IPS DF 4.7 (cell line): Measurements from ENCODE around the gene DDX52.
A peak's percentile ranks its signal among the peaks of the same experiment; 100 is the strongest.

Experiments
- DNase-seq: peaks from one replicate; pipeline ENCODE4 v3.0.0-alpha.2; 2013; ENCODE audit warnings: low spot score; ENCODE audit errors: extremely low read depth

Gene DDX52

DNA sequence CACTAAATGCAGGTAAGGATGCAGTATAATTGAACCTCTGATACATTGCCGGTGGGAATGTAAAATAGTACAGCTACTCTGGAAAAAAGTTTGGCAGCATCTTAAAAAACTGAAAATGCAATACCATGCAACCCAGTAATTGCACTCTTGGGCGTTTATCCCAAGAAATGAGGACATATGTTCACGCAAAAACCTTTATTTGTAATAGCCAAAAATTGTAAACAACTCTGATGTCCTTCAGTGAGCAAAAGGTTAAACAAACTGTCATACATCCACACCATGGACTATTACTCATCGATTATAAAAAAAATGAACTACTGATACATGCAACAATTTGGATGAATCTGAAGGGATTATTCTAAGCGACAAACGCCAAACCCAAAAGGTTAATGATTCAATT is 51.0 kb downstream of the DDX52 start:
- no peak for DNase-seq

DNA sequence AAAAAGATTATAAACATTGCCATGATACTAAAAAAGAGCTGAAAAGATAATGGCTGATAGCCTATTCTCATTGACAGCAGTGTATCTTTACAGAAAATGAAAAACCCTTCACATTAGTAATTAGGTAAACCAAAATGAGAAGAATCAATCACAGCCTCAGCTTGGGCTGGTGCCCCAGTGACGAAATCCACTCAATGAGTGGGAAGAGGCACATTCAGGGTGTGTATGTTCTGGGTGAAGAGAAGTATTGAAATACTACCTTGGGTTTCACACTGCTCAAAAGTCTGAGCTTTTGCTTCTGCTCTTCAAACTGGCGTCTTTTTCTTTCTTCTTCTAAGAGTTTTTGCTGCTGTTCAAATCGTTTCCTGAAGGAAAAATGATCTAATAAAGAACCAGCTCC is 58.2 kb downstream of the DDX52 start:
- DNase-seq: no peak

DNA sequence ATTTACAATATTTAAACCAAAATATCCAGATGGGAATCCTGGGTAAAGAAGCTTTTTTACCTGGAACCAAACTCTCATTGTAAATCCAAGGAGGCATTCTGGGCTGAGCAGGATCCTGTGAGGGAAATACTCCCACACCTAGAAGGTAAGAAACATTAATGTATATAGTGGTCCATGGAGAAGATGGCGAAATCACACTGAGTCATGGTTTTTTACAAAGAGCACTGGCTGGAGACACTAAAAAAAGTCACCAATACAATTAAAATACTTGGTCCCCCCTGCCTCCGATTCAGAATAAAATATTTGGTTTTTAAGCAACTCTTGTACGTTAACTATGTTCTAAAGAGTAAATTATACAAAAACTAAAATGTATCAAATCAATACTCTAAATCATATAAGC is 67.0 kb downstream of the DDX52 start:
- no peak for DNase-seq

DNA sequence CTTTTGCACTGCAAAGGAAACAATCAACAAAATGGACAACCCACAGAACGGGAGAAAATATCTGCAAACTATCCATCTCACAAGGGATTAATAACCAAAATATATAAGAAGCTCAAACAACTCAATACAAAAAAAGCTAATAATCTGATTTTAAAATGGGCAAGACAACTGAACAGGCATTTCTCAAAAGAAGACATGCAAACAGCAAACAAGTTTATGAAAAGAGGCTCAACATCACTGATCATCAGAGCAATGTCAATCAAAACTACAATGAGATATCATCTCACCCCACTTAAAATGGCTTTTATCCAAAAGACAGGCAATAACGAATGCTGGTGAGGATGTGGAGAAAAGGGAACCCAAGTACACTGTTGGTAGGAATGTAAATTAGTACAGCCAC is 68.8 kb downstream of the DDX52 start:
- no peak for DNase-seq

DNA sequence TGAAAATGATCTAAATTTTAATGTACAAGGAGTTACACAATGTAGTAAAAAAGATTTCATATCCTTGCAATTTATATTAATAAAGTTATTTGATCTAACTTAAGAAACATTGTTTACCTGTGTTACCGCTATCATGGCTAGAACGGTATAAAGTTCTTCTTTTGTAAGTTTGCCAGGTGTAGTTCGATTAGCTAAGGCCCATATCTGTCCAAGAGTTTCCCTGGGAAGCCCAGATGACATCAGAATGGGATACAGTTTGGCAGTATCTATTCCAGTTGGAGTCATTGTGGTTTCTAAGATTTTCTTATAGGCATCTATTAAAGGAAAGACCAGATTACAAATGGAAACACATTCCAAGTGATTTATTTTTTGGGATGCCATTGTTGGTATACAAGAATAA is 71.6 kb downstream of the DDX52 start:
- no peak for DNase-seq

DNA sequence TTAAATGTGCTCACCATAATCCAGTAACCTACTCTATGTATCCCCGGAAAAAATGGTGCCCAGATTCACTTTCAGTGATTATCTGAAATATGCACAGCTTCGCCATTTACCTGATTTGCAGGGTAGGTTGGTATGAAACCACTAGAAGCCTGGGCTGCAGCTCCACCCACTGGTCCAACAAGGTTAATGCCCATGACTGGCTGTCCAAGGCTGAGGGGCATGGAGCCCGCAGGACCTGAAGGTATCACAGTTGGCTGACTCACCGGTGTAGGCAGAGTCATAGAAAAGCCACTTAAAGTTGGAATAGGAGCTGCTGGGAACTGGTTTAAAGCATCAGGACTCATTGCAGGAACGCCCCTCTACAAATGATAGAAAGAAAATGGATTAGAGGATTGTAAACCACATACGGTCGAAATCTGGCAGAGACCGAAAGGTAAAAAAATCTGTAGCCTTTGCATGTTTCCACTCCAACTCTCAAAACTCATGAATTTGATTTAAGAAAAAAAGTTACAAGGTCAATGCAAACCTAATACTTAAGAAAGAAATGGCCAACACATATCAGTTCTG is 72.6 kb downstream of the DDX52 start:
- peak; percentile 36 for DNase-seq

DNA sequence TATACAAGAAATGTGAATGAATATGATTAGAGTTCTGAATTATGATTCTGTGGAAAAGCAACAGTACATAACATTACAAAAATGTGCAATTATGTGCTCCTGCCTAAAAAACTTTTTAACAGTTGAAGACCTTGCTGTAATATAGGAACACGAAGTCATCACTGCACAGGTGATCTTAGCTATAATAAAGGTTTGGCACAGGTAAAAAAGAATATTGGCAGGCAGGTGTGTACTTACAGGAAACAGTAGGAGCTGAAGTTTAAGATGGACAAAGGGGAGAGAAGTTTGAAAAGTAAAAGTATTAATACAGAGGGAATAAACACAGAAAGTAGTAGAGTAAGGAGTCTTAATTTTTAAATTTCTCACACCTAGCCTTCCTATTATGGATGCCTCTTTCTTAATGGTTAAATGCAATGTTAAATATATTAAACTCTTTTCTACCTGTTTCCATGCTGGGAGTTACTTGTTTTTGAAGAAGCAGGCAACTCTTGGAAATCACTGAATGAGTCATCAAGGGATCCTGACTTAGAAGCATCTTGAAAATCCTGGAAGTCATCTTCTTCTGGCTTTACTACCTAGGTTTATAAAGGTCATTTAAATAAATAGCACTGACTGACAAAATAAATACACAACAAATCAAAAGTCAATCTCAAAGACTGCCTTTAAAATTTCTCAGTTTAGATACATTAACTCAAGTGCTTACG is 74.7 kb downstream of the DDX52 start:
- no peak for DNase-seq

DNA sequence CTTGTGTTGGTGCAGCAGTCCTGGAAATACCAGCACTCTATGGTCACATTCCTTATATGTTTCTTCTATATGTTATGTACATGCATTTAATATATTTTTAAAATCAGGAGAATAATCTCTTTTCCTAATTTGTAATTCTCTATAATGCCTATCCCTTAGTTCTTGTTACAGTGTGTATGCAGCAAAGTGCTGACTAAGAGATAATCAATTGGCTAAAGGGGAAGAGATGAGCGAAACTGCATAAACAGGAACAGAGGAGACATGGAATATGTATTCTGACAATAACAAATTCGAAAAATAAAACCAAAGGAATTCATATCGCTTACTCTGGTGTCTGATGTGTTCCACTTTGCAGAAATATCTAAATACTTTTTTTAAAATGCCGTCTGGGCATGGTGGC is 75.7 kb downstream of the DDX52 start:
- no peak for DNase-seq

DNA sequence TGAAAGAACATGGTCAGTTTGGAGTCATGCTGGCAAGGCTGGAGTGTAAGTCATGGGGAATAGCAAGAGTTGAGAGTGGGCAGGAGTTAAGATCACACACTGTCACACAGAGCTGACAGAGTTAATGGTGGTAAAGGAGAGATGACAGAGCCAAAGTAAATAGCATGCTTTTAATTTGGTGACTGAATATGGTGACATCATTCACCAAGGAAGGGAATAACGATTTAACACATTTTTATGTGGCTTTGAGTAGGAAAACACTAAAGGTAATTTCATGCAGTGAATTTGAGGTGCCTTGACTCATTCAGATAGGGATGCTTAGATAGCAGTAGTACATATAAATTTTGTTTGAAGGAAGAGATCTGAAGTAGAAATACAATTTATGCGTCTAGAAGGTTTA is 76.1 kb downstream of the DDX52 start:
- no peak for DNase-seq

DNA sequence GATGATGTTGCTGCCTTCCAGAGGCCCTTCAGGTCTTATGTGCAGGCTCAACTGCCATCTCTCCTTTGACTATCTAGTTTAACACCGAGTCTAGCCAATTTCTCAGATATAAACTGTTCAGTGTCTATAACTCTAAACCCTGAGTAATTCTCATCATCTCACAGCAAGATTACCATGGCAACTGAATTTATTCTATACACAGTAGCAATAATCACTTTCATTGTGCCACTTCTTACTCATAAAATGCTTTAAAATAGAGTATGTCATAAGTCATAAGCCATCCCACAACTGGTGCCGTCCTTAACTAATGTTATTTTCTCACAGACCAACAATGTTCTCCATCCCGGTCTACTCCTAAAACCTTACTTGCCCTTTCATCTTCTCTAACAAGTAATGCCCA is 79.0 kb downstream of the DDX52 start:
- no peak for DNase-seq

DNA sequence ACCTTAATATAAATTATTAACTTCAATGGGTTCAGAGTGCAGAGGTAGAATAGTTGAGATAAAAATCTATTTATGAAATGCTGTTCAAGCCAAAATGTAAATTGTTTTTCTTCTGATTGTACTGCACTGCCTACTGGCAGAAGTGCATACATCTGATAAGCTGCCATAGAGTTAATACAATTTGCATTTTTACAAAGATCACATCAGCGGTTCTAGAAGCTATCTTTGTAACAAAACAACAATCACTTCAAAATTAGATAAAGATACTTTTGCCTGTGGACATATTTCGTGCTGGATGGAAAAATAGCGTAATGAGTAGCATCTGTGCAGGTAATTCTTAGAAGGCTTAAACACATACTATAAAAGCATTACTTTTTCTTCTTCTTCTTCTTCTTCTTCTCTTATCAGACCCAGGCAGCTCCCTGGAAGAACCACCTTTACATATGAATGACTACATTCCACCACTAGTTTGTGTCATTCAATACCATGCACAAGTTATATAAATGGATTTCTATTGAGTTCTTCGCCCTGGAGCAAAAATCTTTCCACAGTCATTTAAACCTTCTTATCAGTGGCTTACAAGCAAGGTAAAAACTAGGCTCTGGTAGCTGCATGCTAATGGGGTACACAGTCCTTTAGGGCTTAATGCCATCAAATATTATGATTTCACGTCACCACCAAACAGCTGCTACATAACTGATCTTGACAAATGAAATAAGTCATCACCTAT is 81.1 kb downstream of the DDX52 start:
- DNase-seq: no peak
